K562 (cell line): Measurements from ENCODE around the gene CIAO2B. TPM values are rescaled to one million over a fixed set of nuclear protein-coding genes. Genes with fewer than 3 reads are reported as not detected.

Experiments
- ATAC-seq: fragments of 200-7000 bp; cut with Tn5 transposase; 3 replicates; pipeline ENCODE4 v1.9.1; 2020; ENCODE audit warnings: moderate library complexity
- BruUV-seq: library from RNA; stranded (reverse); fragments of 400-500 nt; replicated peaks from 2 replicates; lab custom pipeline; 2021; lab: Mats Ljungman, UMichigan
- CTCF ChIA-PET: fragments of 300-600 bp; formaldehyde crosslinking; extraction: SDS; loops from one replicate; lab custom pipeline; 2021; ENCODE audit warnings: low intra/inter-chr PET ratio; lab: Yijun Ruan, JAX
- POLR2A ChIA-PET: fragments of 300-600, 350-650 bp; sonication (Branson Sonifier 250); formaldehyde crosslinking; extraction: SDS; loops from one replicate; lab custom pipeline; 2021; ENCODE audit warnings: antibody characterized with exemption, inconsistent platforms; lab: Yijun Ruan, JAX
- DNase-seq, 4 experiments: peaks; one replicate each; pipeline versions ENCODE4 v3.0.0 to v3.0.0-alpha.2; 2011 to 2018; ENCODE audit warnings: low spot score in 3 of 4, mixed read lengths in 3 of 4; ENCODE audit errors: extremely low read depth in 1 of 4
- FAIRE-seq: peaks from 2 replicates; lab custom pipeline; 2011; peaks lifted over from hg19 to GRCh38; lab: Jason Lieb, UNC
- H2AFZ ChIP-seq: 2 replicates; pipeline ENCODE4 v1.6.0; 2011; ENCODE audit warnings: low read depth, low read length, control low read depth, inconsistent platforms
- H3K27ac ChIP-seq: fragments of 200-600 bp; 3 replicates; pipeline ENCODE4 v1.8.0; 2011; ENCODE audit warnings: low read depth, mild to moderate bottlenecking, control low read depth, inconsistent platforms, low read length, moderate library complexity, mixed read lengths; ENCODE audit errors: extremely low read depth
- H3K27me3 ChIP-seq, 2 experiments: fragments of 300-600 bp in 1 of 2; 2 replicates in 1 of 2; 3 replicates in 1 of 2; pipeline versions ENCODE4 v1.6.0 to v1.8.0; 2011; ENCODE audit warnings: inconsistent platforms in 2 of 2, low read length in 2 of 2, mild to moderate bottlenecking in 1 of 2, mixed read lengths in 1 of 2, moderate library complexity in 1 of 2; ENCODE audit not compliant: control insufficient read depth in 2 of 2, insufficient read depth in 2 of 2
- H3K36me3 ChIP-seq: fragments of 300-600 bp; 3 replicates; pipeline ENCODE4 v1.8.0; 2011; ENCODE audit warnings: mild to moderate bottlenecking, low read length, inconsistent platforms; ENCODE audit not compliant: control insufficient read depth, insufficient read depth
- H3K4me1 ChIP-seq, 2 experiments: fragments of 200-600 bp in 1 of 2; replicated peaks in 1 of 2; 2 replicates in 1 of 2; 3 replicates in 1 of 2; pipeline versions ENCODE4 v1.5.1 to v1.8.0; 2011; ENCODE audit warnings: inconsistent platforms in 2 of 2, low read length in 2 of 2, mild to moderate bottlenecking in 1 of 2, mixed read lengths in 1 of 2, moderate library complexity in 1 of 2; ENCODE audit not compliant: control insufficient read depth in 2 of 2, insufficient read depth in 2 of 2
- H3K4me2 ChIP-seq: 2 replicates; pipeline ENCODE4 v1.6.1; 2011; ENCODE audit warnings: low read length, control low read depth, inconsistent platforms, mixed read lengths; ENCODE audit not compliant: insufficient read depth
- H3K4me3 ChIP-seq: fragments of 200-600 bp; sonication (generic), shearing (Covaris generic); 2 replicates; pipeline ENCODE4 v1.5.1; 2016; ENCODE audit warnings: control low read depth, inconsistent platforms
- H3K79me2 ChIP-seq: fragments of 200-600 bp; 3 replicates; pipeline ENCODE4 v1.8.0; 2011; ENCODE audit warnings: low read length, inconsistent platforms; ENCODE audit not compliant: control insufficient read depth, insufficient read depth
- H3K9ac ChIP-seq, 2 experiments: 2 replicates each; pipeline versions ENCODE4 v1.6.0 to v1.6.1; 2011; ENCODE audit warnings: low read depth in 2 of 2, low read length in 2 of 2, control low read depth in 1 of 2, inconsistent platforms in 1 of 2, mild to moderate bottlenecking in 1 of 2, mixed read lengths in 1 of 2; ENCODE audit not compliant: insufficient read depth in 1 of 2
- H3K9me1 ChIP-seq: one replicate; pipeline ENCODE4 v1.6.0; 2011; ENCODE audit warnings: inconsistent platforms, mild to moderate bottlenecking, low read length, moderate library complexity; ENCODE audit not compliant: control insufficient read depth, insufficient read depth
- H3K9me3 ChIP-seq: replicated peaks from 2 replicates; pipeline ENCODE4 v1.5.1; 2011; ENCODE audit warnings: low read depth, low read length, inconsistent platforms; ENCODE audit not compliant: control insufficient read depth, insufficient read depth
- H4K20me1 ChIP-seq: replicated peaks from 2 replicates; pipeline ENCODE4 v1.6.1; 2011; ENCODE audit warnings: low read length, inconsistent platforms, mixed read lengths; ENCODE audit not compliant: control insufficient read depth, insufficient read depth
- ETV6 ChIP-seq, 3 experiments: fragments of 150-350 bp in 1 of 3; sonication (generic) in 1 of 3; formaldehyde crosslinking in 1 of 3; IDR thresholded peaks; 2 replicates each; pipeline versions ENCODE4 v1.6.1 to v1.8.0; 2014 to 2022; ENCODE audit warnings: borderline replicate concordance in 2 of 3, low read depth in 2 of 3, antibody characterized with exemption in 1 of 3, low read length in 1 of 3, mild to moderate bottlenecking in 1 of 3, missing genetic modification reagents in 1 of 3
- FOXA3 ChIP-seq, 2 experiments: fragments of 450-650 bp in 1 of 2; sonication (generic) in 1 of 2; formaldehyde crosslinking; IDR thresholded peaks in 1 of 2; conservative IDR thresholded peaks in 1 of 2; 2 replicates each; pipeline versions ENCODE4 v1.4.0 to v1.8.0; 2020 to 2022; ENCODE audit warnings: mild to moderate bottlenecking in 2 of 2, missing genetic modification reagents in 1 of 2
- PHB ChIP-seq: fragments of 250-450 bp; sonication (Bioruptor Pico); IDR thresholded peaks from 2 replicates; pipeline ENCODE4 v1.5.0; 2021
- SOX6 ChIP-seq: fragments of 450-650 bp; IDR thresholded peaks from 2 replicates; pipeline ENCODE4 v1.6.1; 2014; ENCODE audit warnings: mild to moderate bottlenecking
- ZFP36 ChIP-seq: fragments of 150-350 bp; IDR thresholded peaks from 2 replicates; pipeline ENCODE4 v1.6.1; 2018; ENCODE audit warnings: low read length, low read depth; ENCODE audit not compliant: partially characterized antibody
- WGBS: fragments of 100-300 bp; shearing (Covaris generic); methylation state at CpG from one replicate; pipeline ENCODE4 v1.1.6; 2016; ENCODE audit warnings: low coverage, mixed read lengths; ENCODE audit not compliant: insufficient coverage; ENCODE audit errors: missing lambda C conversion rate; 5-methylcytosine and 5-hydroxymethylcytosine counted together
- in situ Hi-C: fragments of 300-500 bp; cut with MboI; formaldehyde crosslinking; loops from 4 replicates; pipeline ENCODE4 v1.15.0; 2018; ENCODE audit warnings: inconsistent platforms, mixed read lengths
- intact Hi-C: fragments of 100-400 bp; cut with micrococcal nuclease; formaldehyde crosslinking; loops from 2 replicates; pipeline ENCODE4 v1.14.2; 2022
- polyA plus RNA-seq, 8 experiments: library from polyadenylated mRNA; depleted of rRNA in 4 of 8; stranded (reverse) in 5 of 8; unstranded in 3 of 8; fragments of >200 nt; fragmentation: Nextera tagmentation in 2 of 8; fragmentation: Illumina TruSeq in 1 of 8; extraction: Ambion mirVana in 2 of 8; extraction: Trizol in 1 of 8; gene quantifications; 2 replicates each; pipeline versions ENCODE4 v1.2.1 to v1.2.3, GENCODE V29; 2011 to 2014; ENCODE audit warnings: inconsistent platforms in 1 of 8, missing spikeins in 1 of 8
- total RNA-seq, 7 experiments: library from RNA; depleted of rRNA in 6 of 7; stranded (reverse); fragments of >200 nt in 6 of 7; fragmentation: Illumina TruSeq in 2 of 7; extraction: Trizol in 2 of 7; gene quantifications; 2 replicates each; pipeline versions ENCODE4 v1.2.1 to v1.2.3, GENCODE V29; 2011 to 2021; ENCODE audit warnings: low replicate concordance in 1 of 7
- TF ChIP-seq, protein P1 (sequence below): fragments of 250-450 bp; sonication (Bioruptor Pico); IDR thresholded peaks from 2 replicates; pipeline ENCODE4 v1.4.0; 2020
- TF ChIP-seq, protein P2 (sequence below): fragments of 450-650 bp; IDR thresholded peaks from 2 replicates; pipeline ENCODE4 v1.6.1; 2018; ENCODE audit not compliant: partially characterized antibody
- TF ChIP-seq, protein P3 (sequence below): sonication (generic); formaldehyde crosslinking; IDR thresholded peaks from 2 replicates; pipeline ENCODE4 v1.8.1; 2023; ENCODE audit warnings: mild to moderate bottlenecking, missing genetic modification reagents, moderate library complexity

Gene CIAO2B
- total and polyA plus RNA-seq, 9 of the 15 experiments (the other 6 are each of a cell fraction or from before 2014, with no cell fraction given), result 86.8 to 182 (median 113) TPM

DNA sequence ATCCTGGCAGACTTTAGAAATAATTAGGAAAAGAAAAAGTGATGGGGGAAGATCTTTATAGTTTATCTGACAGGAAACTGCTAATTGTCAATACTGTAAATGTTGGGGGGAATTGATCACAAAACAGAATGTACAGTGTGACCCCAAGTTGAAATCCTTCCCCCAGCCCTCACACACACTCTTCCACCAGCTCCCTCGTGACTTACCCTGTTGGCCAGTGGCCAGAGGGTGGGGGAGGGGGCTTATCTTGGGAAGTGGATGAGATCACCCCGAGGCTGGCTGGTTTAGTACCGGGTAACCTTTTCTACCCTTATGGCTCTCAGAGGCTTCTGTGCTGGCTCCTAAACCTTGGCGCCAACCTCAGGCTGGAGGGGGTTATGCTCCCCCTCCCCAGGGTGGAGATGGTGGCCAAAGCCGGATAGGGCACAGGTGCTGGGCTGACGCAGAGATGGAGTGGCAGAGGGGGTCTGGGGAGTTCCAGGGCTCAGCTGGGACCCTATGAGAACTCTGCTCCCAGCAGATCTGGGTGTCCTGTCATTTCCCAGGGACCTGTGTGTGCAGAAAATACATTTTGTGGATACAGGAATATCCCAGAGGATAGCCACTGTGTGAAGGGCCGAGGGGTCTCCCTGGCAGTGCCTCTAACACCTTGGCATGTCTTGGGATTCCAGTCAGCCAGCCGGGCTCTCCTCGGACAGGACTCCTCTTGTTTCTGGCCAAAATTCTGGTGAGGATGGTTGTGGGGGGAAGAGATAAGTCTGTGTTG lies 34.1 kb downstream of the CIAO2B start:
- FAIRE-seq (peak; percentile 95), DNase-seq (peak; percentile 82 to 97 (median 90)), ATAC-seq (peak; percentile 88)
- no peaks in the 10 kb centered on the region for H3K27me3 ChIP-seq
- ChIA-PET CTCF (no interaction called here), POLR2A (interaction anchor here (0.5 to 1.5 kb wide), 18 partner anchors 11 to 1244 kb away, joined by 3 to 9 read pairs (median 3); partner anchors contain the start of gene CIAO2B)
- H3K4me3 ChIP-seq, result peak overlapping the region; percentile 30; the same call in 1 of the 2 replicates
- peaks cover 32 to 63% of the 10 kb centered on the region in 2 experiments for H3K4me1 ChIP-seq
- H3K4me2 ChIP-seq, result peak overlapping the region; percentile 77
- in situ Hi-C loops (loop anchor here (5.0 kb wide), 1 partner anchor 32 kb away; the partner anchor contains the start of gene CIAO2B), intact Hi-C loops (loop anchor here (5.0 kb wide), 2 partner anchors 47 to 117 kb away; no protein-coding TSS in a partner anchor)
- no peaks in the 10 kb centered on the region for H3K79me2 ChIP-seq
- H2AFZ ChIP-seq, result peak overlapping the region; percentile 78
- no peaks in the 10 kb centered on the region for H3K9me1 ChIP-seq
- peak overlapping the region; percentile 87 for H3K27ac ChIP-seq
- H3K9ac ChIP-seq, result peak overlapping the region; percentile 89 to 95
- no peaks in the 10 kb centered on the region for H3K36me3 ChIP-seq
- TSS peak; percentile 98 for BruUV-seq
- no peaks in the 10 kb centered on the region for H4K20me1 ChIP-seq
- WGBS, result 7% methylated on average over 9 of the region's 9 CpGs
- H3K9me3 ChIP-seq, result no peaks in the 10 kb centered on the region
- TF ChIP-seq, protein P1, sequence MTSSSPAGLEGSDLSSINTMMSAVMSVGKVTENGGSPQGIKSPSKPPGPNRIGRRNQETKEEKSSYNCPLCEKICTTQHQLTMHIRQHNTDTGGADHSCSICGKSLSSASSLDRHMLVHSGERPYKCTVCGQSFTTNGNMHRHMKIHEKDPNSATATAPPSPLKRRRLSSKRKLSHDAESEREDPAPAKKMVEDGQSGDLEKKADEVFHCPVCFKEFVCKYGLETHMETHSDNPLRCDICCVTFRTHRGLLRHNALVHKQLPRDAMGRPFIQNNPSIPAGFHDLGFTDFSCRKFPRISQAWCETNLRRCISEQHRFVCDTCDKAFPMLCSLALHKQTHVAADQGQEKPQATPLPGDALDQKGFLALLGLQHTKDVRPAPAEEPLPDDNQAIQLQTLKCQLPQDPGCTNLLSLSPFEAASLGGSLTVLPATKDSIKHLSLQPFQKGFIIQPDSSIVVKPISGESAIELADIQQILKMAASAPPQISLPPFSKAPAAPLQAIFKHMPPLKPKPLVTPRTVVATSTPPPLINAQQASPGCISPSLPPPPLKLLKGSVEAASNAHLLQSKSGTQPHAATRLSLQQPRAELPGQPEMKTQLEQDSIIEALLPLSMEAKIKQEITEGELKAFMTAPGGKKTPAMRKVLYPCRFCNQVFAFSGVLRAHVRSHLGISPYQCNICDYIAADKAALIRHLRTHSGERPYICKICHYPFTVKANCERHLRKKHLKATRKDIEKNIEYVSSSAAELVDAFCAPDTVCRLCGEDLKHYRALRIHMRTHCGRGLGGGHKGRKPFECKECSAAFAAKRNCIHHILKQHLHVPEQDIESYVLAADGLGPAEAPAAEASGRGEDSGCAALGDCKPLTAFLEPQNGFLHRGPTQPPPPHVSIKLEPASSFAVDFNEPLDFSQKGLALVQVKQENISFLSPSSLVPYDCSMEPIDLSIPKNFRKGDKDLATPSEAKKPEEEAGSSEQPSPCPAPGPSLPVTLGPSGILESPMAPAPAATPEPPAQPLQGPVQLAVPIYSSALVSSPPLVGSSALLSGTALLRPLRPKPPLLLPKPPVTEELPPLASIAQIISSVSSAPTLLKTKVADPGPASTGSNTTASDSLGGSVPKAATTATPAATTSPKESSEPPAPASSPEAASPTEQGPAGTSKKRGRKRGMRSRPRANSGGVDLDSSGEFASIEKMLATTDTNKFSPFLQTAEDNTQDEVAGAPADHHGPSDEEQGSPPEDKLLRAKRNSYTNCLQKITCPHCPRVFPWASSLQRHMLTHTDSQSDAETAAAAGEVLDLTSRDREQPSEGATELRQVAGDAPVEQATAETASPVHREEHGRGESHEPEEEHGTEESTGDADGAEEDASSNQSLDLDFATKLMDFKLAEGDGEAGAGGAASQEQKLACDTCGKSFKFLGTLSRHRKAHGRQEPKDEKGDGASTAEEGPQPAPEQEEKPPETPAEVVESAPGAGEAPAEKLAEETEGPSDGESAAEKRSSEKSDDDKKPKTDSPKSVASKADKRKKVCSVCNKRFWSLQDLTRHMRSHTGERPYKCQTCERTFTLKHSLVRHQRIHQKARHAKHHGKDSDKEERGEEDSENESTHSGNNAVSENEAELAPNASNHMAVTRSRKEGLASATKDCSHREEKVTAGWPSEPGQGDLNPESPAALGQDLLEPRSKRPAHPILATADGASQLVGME, result no peak
- TF ChIP-seq ETV6 (IDR thresholded peaks at IDR 0.05; ENCODE audit: borderline replicate concordance in 1 of 2, low read depth in 2 of 2, low read length in 1 of 2) (no peak), ETV6 (CRISPR knock-in tag; IDR thresholded peaks at IDR 0.05; ENCODE audit: borderline replicate concordance) (no peak), SOX6 (peak; percentile 83), FOXA3 (CRISPR knock-in tag; conservative IDR thresholded peaks at IDR 0.05 in 1 of 2, IDR thresholded peaks at IDR 0.05 in 1 of 2) (no peak), ZFP36 (peak; percentile 20), PHB (CRISPR knock-in tag) (no peak)
- TF ChIP-seq, protein P2, sequence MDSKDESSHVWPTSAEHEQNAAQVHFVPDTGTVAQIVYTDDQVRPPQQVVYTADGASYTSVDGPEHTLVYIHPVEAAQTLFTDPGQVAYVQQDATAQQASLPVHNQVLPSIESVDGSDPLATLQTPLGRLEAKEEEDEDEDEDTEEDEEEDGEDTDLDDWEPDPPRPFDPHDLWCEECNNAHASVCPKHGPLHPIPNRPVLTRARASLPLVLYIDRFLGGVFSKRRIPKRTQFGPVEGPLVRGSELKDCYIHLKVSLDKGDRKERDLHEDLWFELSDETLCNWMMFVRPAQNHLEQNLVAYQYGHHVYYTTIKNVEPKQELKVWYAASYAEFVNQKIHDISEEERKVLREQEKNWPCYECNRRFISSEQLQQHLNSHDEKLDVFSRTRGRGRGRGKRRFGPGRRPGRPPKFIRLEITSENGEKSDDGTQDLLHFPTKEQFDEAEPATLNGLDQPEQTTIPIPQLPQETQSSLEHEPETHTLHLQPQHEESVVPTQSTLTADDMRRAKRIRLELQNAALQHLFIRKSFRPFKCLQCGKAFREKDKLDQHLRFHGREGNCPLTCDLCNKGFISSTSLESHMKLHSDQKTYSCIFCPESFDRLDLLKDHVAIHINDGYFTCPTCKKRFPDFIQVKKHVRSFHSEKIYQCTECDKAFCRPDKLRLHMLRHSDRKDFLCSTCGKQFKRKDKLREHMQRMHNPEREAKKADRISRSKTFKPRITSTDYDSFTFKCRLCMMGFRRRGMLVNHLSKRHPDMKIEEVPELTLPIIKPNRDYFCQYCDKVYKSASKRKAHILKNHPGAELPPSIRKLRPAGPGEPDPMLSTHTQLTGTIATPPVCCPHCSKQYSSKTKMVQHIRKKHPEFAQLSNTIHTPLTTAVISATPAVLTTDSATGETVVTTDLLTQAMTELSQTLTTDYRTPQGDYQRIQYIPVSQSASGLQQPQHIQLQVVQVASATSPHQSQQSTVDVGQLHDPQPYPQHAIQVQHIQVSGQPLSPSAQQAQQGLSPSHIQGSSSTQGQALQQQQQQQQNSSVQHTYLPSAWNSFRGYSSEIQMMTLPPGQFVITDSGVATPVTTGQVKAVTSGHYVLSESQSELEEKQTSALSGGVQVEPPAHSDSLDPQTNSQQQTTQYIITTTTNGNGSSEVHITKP, result peak; percentile 86
- TF ChIP-seq, protein P3, sequence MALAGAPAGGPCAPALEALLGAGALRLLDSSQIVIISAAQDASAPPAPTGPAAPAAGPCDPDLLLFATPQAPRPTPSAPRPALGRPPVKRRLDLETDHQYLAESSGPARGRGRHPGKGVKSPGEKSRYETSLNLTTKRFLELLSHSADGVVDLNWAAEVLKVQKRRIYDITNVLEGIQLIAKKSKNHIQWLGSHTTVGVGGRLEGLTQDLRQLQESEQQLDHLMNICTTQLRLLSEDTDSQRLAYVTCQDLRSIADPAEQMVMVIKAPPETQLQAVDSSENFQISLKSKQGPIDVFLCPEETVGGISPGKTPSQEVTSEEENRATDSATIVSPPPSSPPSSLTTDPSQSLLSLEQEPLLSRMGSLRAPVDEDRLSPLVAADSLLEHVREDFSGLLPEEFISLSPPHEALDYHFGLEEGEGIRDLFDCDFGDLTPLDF (CRISPR knock-in tag), result no peak
